Stimulated activated naive CD4-positive, alpha-beta T cell (primary cell): ENCODE results near the gene TMEM131.
A peak's percentile ranks its signal among the peaks of the same experiment; 100 is the strongest.

Experiments
- DNase-seq, 6 experiments: peaks; one replicate each; lab custom pipeline; 2025; lab: John Stamatoyannopoulos, UW

The TMEM131 gene

DNA sequence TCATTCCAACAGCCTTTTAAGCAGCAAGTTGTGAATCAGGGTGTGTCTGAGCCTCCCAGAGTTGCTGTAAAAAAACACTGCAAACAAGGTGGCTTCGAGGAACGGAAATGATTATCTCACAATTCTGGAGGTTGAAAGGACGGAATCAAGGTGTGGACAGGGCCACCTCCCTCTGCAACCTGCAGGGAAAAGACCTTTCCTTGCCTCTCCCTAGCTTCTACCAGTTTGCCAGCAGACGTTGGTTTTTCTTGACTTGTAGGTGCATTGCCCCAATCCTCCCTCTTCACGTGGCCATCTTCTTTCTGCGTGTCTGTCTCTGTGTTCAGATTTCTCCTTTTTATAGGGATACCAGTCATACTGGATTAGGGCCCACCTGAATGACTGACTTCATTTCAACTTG is 24.8 kb upstream of the TMEM131 start:
- DNase-seq: no peak

DNA sequence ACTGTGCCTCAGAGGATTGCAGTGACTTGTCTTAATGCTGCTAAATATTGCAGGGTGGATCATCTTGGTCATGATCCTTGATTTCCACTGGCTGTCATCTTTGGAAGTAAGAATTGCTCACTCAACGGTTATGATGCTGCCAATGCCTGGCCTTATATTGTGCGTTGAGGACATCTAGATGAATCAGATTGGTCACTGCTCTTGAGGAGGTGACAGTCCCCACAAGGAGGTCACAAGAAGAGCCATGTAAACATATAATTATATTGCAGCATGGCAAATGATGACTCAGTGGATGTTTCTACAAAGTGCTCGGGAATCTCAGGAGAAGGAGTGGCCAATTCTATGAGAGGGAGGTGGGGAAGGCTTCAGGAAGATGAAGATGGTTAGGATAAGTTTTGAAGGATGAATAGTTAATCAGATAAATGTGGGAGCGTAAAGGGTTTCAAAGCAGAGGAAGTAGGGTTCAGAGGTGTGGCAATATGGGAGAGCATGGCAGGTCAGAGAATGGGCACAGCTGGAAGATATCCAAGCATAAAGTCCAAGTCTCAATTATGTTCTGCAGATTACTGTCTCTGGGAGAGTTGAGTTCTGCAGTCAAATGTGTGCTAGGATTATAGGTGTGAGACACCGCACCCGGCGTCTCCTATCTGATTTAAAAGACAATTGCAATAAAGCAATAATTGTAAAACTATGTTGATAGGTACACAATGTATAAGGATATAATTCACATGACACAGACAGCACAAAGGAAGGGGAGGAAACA is 21.3 kb upstream of the TMEM131 start:
- no peak for DNase-seq

DNA sequence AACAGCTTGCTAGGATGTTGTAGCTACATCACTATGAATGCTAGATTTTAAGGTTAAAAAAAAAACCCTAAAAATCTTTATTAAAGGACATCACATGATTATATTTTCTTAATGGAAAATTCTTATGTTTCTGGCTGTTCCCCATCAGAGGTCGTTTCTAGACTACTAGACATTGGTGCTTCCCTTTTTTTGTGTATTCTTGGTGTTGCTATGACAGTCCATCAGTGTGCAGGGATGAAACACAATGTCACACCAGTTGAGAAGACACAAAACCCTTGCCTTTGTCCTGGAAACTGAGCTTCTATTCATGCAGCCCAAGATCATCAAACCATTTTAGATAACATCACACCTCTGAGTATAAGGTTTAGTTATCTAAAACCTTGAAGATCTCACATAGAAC is 19.9 kb upstream of the TMEM131 start:
- DNase-seq: no peak

- DNase-seq: no peak
Observed at GRCh38 chr2:98014379-98014778, 18.6 kb upstream of the TMEM131 start.

DNA sequence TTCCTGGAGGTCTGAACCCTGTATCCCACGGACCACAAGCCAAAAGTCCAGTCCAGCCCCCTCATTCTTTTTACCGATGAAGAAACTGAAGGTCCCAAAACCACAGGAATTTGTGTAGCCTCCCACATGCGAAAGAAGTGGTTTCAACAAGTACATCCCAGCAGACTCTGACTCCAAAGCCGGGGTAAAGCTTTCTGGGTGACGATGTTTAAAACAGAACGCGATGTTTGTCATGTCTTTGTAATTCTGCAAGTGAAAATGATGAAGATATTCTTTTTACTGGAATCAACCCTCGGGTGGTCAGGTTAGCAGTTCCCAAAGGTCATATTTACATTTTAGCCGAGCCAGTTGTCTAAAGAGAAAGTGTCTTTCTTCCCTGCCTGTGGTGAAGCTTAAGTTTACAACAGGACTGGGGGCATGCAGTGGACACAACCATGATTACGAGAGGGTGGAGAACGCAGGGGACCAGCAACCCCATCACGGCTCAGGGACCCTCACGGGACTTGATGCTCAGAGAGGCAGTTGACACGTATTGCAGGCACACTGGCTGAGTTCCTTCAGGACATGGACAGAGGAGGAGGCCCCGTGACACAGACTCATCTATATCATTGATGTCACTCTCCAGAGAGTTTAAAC is 17.8 kb upstream of the TMEM131 start:
- no peak for DNase-seq

DNA sequence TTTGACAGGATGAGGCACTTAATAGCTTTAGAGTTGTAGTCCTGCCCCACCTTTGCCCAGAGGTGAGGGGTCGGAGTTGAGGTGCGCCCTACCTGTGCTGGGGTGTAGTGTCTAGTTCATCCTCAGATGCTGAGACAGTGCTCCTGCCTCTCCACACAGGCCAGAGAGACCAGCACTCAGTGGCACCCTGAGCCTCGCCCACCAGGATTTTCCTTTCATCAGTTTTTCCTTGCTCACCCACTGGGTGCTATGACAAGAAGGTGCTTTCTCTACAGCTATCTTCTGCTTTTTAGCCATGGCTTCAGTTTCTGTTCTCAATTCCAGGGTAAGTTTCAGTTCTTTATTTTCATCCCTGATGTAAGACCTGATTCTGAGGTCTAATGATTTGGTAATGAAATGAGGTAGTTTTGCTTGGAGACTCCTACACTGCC is 16.8 kb upstream of the TMEM131 start:
- no peak for DNase-seq

GRCh38 chr2:98009887-98010760 is 14.4 kb upstream of the TMEM131 start:
- DNase-seq: no peak

DNA sequence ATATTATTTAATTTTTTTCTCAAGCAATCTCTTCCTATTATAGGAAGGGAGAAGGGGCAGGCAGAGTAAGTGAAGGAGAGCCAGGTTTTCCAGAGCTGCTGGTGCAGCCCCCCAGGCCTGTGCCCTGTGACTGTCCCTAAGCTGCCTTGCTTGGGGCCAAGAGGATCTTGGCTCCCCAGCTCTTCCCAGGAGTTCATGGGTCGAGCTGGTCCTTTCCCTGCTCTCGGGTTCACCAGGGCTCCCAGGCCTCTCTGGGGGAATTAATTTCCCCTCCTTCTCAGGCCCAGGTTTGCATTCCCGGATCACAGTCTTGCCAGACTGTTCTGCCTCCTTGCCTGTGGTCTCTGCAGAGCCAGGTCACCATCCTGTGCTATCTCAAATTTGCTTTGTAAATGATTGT is 12.7 kb upstream of the TMEM131 start:
- no peak for DNase-seq

GRCh38 chr2:98006378-98006777 is 10.6 kb upstream of the TMEM131 start:
- no peak for DNase-seq

- no peak for DNase-seq
Observed at GRCh38 chr2:98004613-98005012, 8.9 kb upstream of the TMEM131 start.

DNA sequence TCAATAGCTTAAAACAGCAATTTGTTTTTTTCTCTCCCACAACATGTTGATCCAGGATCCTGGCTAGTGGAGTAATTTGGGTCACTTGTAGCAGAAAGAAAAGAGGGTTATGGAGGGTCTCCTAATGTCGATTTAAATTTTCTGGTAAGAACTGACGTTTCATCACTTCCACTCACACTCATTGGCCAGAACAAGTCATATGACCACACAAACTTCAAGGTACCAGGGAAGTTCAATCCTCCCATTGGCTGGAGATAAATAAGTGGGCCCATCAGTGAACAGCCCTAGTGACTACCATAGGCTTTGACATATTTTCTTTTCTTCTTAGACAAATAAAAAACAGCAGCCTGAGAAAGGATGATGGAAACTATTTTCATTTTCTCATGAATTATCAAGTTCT is 8.3 kb upstream of the TMEM131 start:
- no peak for DNase-seq

DNA sequence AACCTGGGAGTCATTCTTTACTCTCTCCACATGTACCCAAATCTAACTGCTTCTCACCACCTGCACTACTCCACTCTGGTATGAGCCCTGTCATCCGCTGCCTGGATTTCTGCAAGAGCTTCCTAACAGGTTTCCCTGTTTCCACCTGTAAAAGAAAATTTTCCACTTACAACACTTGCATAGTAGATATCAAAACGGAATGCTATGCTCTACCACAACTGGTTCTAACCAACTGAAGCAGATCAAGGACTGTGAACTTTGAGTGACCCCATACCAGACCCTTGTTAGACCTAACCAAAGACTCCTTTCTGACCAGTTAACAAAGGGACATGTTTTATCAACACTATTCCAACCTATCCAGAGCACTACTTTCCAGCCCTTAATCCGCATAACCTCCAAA is 3.8 kb upstream of the TMEM131 start:
- no peak for DNase-seq

- no peak for DNase-seq
Observed at GRCh38 chr2:97998431-97999005, 2.8 kb upstream of the TMEM131 start.

GRCh38 chr2:97997784-97998392 is 2.1 kb upstream of the TMEM131 start:
- no peak for DNase-seq

DNA sequence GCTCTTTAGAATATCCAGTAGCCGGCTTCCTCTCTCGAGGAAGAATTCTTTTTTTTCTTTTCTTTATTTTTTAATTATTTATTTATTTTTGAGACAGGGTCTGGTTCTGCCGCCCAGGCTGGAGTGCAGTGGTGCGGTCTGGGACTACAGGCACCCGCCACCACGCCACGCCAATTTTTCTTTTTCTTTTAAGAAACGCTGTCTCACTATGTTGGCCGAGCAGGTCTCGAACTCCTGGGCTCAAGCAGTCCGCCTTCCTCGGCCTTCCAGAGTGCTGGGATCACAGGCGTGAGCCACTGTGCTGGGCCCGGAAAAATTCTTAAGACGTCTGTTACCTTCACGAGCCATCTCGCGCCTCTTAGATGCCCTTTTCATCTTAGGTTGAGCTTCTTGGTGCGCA is 931 bp upstream of the TMEM131 start:
- DNase-seq: peak in 1 of 6 experiments; percentile 15

DNA sequence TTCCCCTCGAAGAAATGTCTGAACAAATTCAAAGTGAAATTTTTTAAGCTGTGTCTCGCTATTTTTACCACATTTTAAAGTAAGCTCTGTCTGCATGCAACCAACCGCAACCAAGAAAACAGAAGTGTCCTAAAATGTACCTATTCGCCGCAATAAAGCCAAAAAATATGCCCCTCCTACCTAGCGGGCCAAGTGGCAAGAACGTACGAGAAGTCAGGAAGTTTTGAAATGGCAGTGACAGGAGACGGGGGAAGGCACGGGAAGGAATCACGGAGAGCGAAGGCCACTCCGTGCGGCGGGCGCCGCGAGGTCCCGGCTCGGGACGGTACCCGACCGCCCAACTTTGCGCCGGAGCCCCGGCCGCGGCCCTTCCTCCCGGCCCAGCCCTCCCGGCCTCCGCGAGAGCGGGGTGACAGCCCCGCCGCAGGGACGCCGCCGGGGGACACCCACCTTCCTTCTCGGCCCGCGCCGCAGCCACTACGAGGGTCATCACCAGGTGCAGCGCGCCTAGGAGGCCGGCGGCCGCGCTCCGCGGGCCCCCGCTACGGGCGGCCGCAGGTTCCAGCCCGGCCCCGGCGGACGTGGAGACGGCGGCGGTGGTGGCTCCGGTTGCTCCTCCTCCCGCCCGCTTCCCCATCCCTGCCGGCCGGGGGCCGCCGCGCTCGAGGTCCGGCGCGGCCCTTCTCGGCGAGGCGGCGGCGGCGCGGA is 568 bp downstream of the TMEM131 start:
- peak; percentile 32 to 56 (median 49) for DNase-seq

DNA sequence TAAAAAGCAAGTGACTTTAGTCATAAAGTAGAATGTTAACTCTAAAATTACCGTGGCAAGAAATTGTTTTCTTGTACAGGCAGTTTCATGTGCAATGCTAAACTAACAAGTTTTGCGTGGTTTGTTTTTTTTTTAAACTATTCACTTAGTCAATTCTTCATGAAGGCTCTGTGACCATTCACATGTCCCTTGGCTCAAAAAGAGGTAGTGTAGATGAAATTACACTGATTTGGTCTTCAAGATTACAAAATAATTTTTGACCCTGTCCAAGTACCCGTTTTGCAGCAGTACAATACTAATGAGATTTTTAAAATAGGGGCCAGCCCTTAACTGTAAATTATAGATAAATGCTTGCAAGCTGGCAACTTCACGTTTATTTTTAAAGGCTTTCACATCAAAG is 1.3 kb downstream of the TMEM131 start:
- no peak for DNase-seq

DNA sequence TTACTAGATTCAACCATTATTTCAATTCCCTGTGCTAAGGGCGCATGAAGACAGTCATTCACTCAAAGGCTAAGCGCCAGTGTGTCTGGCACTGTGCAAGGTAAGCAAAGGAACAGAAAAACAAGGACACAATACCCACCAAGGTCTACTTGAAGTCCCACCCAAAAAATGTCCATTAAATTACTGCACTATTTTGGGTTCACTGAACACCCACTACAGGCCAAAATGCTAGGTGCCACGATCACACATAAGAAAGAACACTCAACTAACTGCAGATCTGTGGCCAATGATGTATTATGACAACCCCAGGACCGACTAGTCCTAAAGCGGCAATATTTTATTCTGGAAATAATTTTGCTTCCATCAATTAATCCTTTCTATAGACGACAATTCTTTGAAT is 1.8 kb downstream of the TMEM131 start:
- no peak for DNase-seq

DNA sequence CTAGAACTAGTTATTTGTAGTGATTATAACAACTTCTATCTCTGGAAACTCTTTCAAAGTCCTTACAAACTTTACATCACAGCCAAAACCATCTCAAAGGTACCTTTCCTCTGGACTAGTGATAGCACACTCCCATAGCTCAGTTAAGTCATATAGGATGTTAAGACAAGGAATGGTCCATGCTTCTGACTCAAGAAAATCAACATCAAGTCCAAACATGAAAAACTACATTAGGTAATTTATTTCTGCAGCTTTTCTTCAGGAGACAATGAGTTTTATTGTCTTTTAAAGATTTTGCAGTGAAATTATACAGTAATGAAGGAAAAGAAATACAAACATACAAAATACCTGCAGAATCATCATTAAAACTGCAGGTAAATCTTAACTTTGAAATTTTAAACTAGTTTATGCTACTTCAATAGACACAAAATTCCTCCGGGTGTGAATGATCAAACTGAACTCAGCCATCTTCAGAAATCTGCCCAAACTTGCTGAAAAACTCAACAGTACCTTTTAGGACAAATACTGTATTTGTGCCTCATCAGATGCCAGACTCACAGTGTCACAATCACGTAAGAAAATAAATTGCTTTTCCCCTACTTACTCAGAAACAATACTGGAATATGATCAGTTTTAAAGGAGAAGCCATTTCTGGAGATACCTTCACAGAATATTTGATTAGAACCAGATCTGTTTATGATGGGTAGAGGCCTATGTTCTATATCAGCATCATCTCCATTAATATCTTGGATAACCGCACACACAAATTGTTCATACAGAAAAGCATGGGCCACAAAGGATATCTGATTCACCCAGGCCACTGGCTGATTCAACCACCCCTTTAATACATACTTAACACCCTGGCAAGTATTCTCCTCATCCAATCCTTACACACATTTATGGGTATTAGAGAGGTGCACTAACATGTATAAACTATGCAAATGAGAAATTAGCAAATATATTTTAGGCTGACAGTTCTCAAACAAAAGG is 2.6 kb downstream of the TMEM131 start:
- DNase-seq: no peak
